Fibroblast of lung (primary cell): Measurements from ENCODE around the gene PTGFRN. TPM values are rescaled to one million over a fixed set of nuclear protein-coding genes. Genes with fewer than 3 reads are reported as not detected.

Source experiments
- DNase-seq, 2 donors: peaks; one replicate each; pipeline versions ENCODE4 v3.0.0 to v3.0.0-alpha.2; 2010; ENCODE audit warnings: low read depth in 2 of 2
- H2AFZ ChIP-seq: 2 replicates; pipeline ENCODE4 v1.5.1; 2012; ENCODE audit warnings: low read length, control low read depth, inconsistent platforms
- H3K27ac ChIP-seq: 2 replicates; pipeline ENCODE4 v1.5.1; 2011; ENCODE audit warnings: low read length, control low read depth; ENCODE audit not compliant: insufficient read depth
- H3K27me3 ChIP-seq: 2 replicates; pipeline ENCODE4 v1.5.1; 2011; ENCODE audit warnings: mild to moderate bottlenecking, low read length; ENCODE audit not compliant: control insufficient read depth, insufficient read depth
- H3K36me3 ChIP-seq: 2 replicates; pipeline ENCODE4 v1.5.1; 2011; ENCODE audit warnings: low read length; ENCODE audit not compliant: control insufficient read depth, insufficient read depth
- H3K4me1 ChIP-seq: 2 replicates; pipeline ENCODE4 v1.5.1; 2011; ENCODE audit warnings: low read length; ENCODE audit not compliant: control insufficient read depth, insufficient read depth; ENCODE audit errors: extremely low read depth
- H3K4me2 ChIP-seq: 2 replicates; pipeline ENCODE4 v1.5.1; 2011; ENCODE audit warnings: low read length, control low read depth; ENCODE audit not compliant: insufficient read depth; ENCODE audit errors: extremely low read depth
- H3K4me3 ChIP-seq, 4 experiments: fragments of 200-600 bp in 1 of 4; sonication (generic) in 1 of 4; replicated peaks in 1 of 4; 2 replicates each; pipeline ENCODE4 v1.5.1; 2011 to 2016; ENCODE audit warnings: low read length in 4 of 4, low read depth in 3 of 4, mild to moderate bottlenecking in 3 of 4, control low read depth in 2 of 4, inconsistent platforms in 1 of 4, mixed read lengths in 1 of 4; ENCODE audit not compliant: insufficient read depth in 1 of 4; ENCODE audit errors: control extremely low read depth in 1 of 4
- H3K79me2 ChIP-seq: 2 replicates; pipeline ENCODE4 v1.5.1; 2012; ENCODE audit warnings: mild to moderate bottlenecking, low read length, inconsistent platforms; ENCODE audit not compliant: control insufficient read depth, insufficient read depth
- H3K9ac ChIP-seq: 2 replicates; pipeline ENCODE4 v1.5.1; 2011; ENCODE audit warnings: mild to moderate bottlenecking, low read length, control low read depth; ENCODE audit not compliant: insufficient read depth
- H3K9me3 ChIP-seq: 2 replicates; pipeline ENCODE4 v1.5.1; 2012; ENCODE audit warnings: low read depth, low read length; ENCODE audit not compliant: control insufficient read depth, insufficient read depth
- H4K20me1 ChIP-seq: 2 replicates; pipeline ENCODE4 v1.5.1; 2011; ENCODE audit warnings: low read length; ENCODE audit not compliant: control insufficient read depth, insufficient read depth; ENCODE audit errors: extremely low read depth
- CTCF ChIP-seq, 2 donors: IDR thresholded peaks in 1 of 2; conservative IDR thresholded peaks in 1 of 2; 1 replicate in 1 of 2; 2 replicates in 1 of 2; pipeline ENCODE4 v1.5.1; 2011 to 2012; ENCODE audit warnings: low read length in 2 of 2, control low read depth in 1 of 2, inconsistent platforms in 1 of 2, low read depth in 1 of 2, mild to moderate bottlenecking in 1 of 2
- EZH2 ChIP-seq: IDR thresholded peaks from 2 replicates; pipeline ENCODE4 v1.5.1; 2012; ENCODE audit warnings: low read length, control low read depth, mild to moderate bottlenecking; ENCODE audit errors: missing control alignments
- polyA plus RNA-seq, 2 donors: library from polyadenylated mRNA; depleted of rRNA in 1 of 2; stranded (reverse) in 1 of 2; unstranded in 1 of 2; fragments of >200 nt; gene quantifications; 2 replicates each; pipeline ENCODE4 v1.2.1, GENCODE V29; 2011 to 2012; ENCODE audit warnings: missing spikeins in 1 of 2
- total RNA-seq: library from RNA; depleted of rRNA; stranded (reverse); fragments of >200 nt; gene quantifications from 2 replicates; pipeline ENCODE4 v1.2.1, GENCODE V29; 2014

Gene PTGFRN
- total and polyA plus RNA-seq, 2 donors (not counting 1 experiment from before 2014, with no cell fraction given) = 0.72 to 1.2 TPM

- H4K20me1 ChIP-seq = no peaks in the 10 kb centered on the region
- no peak for DNase-seq
Measured at GRCh38 chr1:116956378-116956777, 46.7 kb downstream of the PTGFRN start.

GRCh38 chr1:116957646-116958045, 47.9 kb downstream of the PTGFRN start:
- no peak for DNase-seq
- Histone ChIP-seq H3K4me3 (no peak overlapping the region), H3K27me3 (no peaks in the 10 kb centered on the region), H2AFZ (no peak overlapping the region), H3K4me1 (no peaks in the 10 kb centered on the region), H3K27ac (no peak overlapping the region), H3K9ac (no peak overlapping the region), H3K4me2 (no peak overlapping the region), H3K9me3 (no peaks in the 10 kb centered on the region), H4K20me1 (no peaks in the 10 kb centered on the region), H3K79me2 (no peaks in the 10 kb centered on the region), H3K36me3 (no peaks in the 10 kb centered on the region)
- TF ChIP-seq CTCF (conservative IDR thresholded peaks at IDR 0.05 in 1 of 2, IDR thresholded peaks at IDR 0.05 in 1 of 2; ENCODE audit: low read depth in 1 of 2, low read length in 2 of 2) = no peak
- no peak for TF ChIP-seq EZH2

More at GRCh38 chr1:116956378-116956777, 46.7 kb downstream of the PTGFRN start:
- Histone ChIP-seq H3K79me2 (no peaks in the 10 kb centered on the region), H3K4me2 (no peak overlapping the region), H3K27me3 (no peaks in the 10 kb centered on the region), H2AFZ (no peak overlapping the region), H3K4me3 (no peak overlapping the region), H3K9ac (no peak overlapping the region), H3K36me3 (no peaks in the 10 kb centered on the region), H3K9me3 (no peaks in the 10 kb centered on the region), H3K4me1 (no peaks in the 10 kb centered on the region), H3K27ac (no peak overlapping the region)
- TF ChIP-seq CTCF (conservative IDR thresholded peaks at IDR 0.05 in 1 of 2, IDR thresholded peaks at IDR 0.05 in 1 of 2; ENCODE audit: low read depth in 1 of 2, low read length in 2 of 2) (no peak), EZH2 (no peak)

GRCh38 chr1:116958110-116958509, 48.4 kb downstream of the PTGFRN start:
- TF ChIP-seq CTCF (conservative IDR thresholded peaks at IDR 0.05 in 1 of 2, IDR thresholded peaks at IDR 0.05 in 1 of 2; ENCODE audit: low read depth in 1 of 2, low read length in 2 of 2) (no peak), EZH2 (no peak)
- Histone ChIP-seq H3K27me3 (no peaks in the 10 kb centered on the region), H3K27ac (no peak overlapping the region), H3K4me1 (no peaks in the 10 kb centered on the region), H4K20me1 (no peaks in the 10 kb centered on the region), H3K36me3 (no peaks in the 10 kb centered on the region), H3K79me2 (no peaks in the 10 kb centered on the region), H3K9me3 (no peaks in the 10 kb centered on the region), H3K4me3 (no peak overlapping the region), H3K9ac (no peak overlapping the region), H3K4me2 (no peak overlapping the region), H2AFZ (no peak overlapping the region)
- no peak for DNase-seq
